ENCODE measurements around the gene ARHGAP28. TPM values are rescaled to one million over a fixed set of nuclear protein-coding genes. Genes with fewer than 3 reads are reported as not detected.
"Not testable (repeated sequence)": the region's sequence is repeated elsewhere in the genome, so short reads cannot be mapped to it uniquely, and the experiment has no call there.

ARHGAP28 gene
- total and polyA plus RNA-seq, 7 experiments from 2014 or later, result not detected

GRCh38 chr18:6929370-6930102 is 200.0 kb downstream of the ARHGAP28 start:
- no peak for ATAC-seq
- Mint-ChIP-seq H3K4me3 (no peak overlapping the region), H3K27me3 (no peaks in the 10 kb centered on the region), H3K36me3 (no peaks in the 10 kb centered on the region), H3K27ac (no peak overlapping the region), H3K9me3 (peaks cover 0 to 13% (median 4%) of the 10 kb centered on the region in 11 donors), H3K4me1 (no peaks in the 10 kb centered on the region)
- H3K27ac ChIP-seq (ENCODE audit: low read depth, low read length), result no peak overlapping the region
- ChIA-PET CTCF (interaction anchor here (0.7 kb wide), 1 partner anchor 180 kb away, joined by 3 read pairs; no protein-coding TSS in a partner anchor), POLR2A (no interaction called here)
- no peak overlapping the region for H3K4me3 ChIP-seq (ENCODE audit: low read length)
- intact Hi-C loops (cut with micrococcal nuclease), result no loop called here
- H3K36me3 ChIP-seq (ENCODE audit: control insufficient read depth in 2 of 3, insufficient read depth in 3 of 3, low read length in 3 of 3), result no peaks in the 10 kb centered on the region
- no peak for DNase-seq
- no peaks in the 10 kb centered on the region for H3K27me3 ChIP-seq (ENCODE audit: control insufficient read depth in 2 of 2, insufficient read depth in 2 of 2, low read length in 2 of 2)
- no peaks in the 10 kb centered on the region for H3K4me1 ChIP-seq (ENCODE audit: control insufficient read depth in 2 of 2, insufficient read depth in 2 of 2, low read length in 2 of 2)
- no peaks in the 10 kb centered on the region for H3K9me3 ChIP-seq (ENCODE audit: control insufficient read depth in 2 of 3, low read length in 3 of 3)

DNA sequence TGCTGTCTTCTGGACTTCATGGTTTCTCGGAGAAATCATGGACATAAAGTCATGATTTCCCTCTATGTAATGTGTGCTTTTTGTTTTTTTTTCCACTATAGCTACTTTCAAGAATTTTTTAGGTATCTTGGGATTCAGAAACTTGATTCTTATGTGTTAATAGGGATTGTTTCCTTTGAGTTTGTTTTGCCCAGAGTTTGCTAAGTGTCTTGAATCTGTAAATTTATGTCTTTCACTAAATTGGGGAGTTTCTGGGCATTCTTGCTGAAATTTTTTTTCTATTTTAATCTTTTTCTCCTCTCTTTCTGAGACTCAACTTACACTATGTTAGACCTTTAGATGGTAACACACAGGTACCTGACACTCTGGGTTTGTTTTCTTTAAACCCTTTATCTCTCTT is 205.3 kb downstream of the ARHGAP28 start:
- intact Hi-C loops (cut with micrococcal nuclease), result no loop called here
- Mint-ChIP-seq H3K4me1 (peaks cover 0 to 2% (median 0%) of the 10 kb centered on the region in 7 donors), H3K9me3 (peaks cover 0 to 15% (median 2%) of the 10 kb centered on the region in 11 donors), H3K36me3 (no peaks in the 10 kb centered on the region), H3K27me3 (peaks cover 0 to 18% (median 11%) of the 10 kb centered on the region in 5 donors), H3K27ac (no peak overlapping the region), H3K4me3 (no peak overlapping the region)
- H3K27me3 ChIP-seq (ENCODE audit: control insufficient read depth in 2 of 2, insufficient read depth in 2 of 2, low read length in 2 of 2), result no peaks in the 10 kb centered on the region
- ATAC-seq, result no peak
- no peak overlapping the region for H3K27ac ChIP-seq (ENCODE audit: low read depth, low read length)
- no peaks in the 10 kb centered on the region for H3K9me3 ChIP-seq (ENCODE audit: control insufficient read depth in 2 of 3, low read length in 3 of 3)
- ChIA-PET POLR2A (no interaction called here), CTCF (no interaction called here)
- no peaks in the 10 kb centered on the region for H3K4me1 ChIP-seq (ENCODE audit: control insufficient read depth in 2 of 2, insufficient read depth in 2 of 2, low read length in 2 of 2)
- no peaks in the 10 kb centered on the region for H3K36me3 ChIP-seq (ENCODE audit: control insufficient read depth in 2 of 3, insufficient read depth in 3 of 3, low read length in 3 of 3)
- no peak overlapping the region for H3K4me3 ChIP-seq (ENCODE audit: low read length)
- no peak for DNase-seq

DNA sequence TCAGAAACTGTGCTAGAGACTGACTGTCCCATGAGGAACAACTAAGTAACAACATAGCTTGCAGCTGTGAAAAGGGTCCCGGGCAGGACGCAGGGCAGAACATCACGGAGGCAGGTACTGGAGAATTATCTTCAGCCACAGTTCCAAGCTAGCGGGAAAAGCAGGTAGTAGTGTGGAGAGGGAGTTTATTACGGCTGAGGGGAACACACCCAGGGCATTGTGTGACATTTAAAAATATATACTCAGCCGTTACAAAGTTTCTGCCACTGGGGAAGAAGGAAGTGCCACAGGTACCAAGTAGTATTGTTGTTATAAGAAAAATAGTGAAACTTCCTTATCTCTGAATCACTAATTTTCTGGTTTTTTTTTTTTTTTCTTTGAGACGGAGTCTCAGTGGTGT is 208.5 kb downstream of the ARHGAP28 start:
- no peaks in the 10 kb centered on the region for H3K27me3 ChIP-seq (ENCODE audit: control insufficient read depth in 2 of 2, insufficient read depth in 2 of 2, low read length in 2 of 2)
- H3K9me3 ChIP-seq (ENCODE audit: control insufficient read depth in 2 of 3, low read length in 3 of 3), result no peaks in the 10 kb centered on the region
- intact Hi-C loops (cut with micrococcal nuclease), result no loop called here
- Mint-ChIP-seq H3K9me3 (peaks cover 0 to 7% (median 0%) of the 10 kb centered on the region in 11 donors), H3K4me1 (peaks cover 0 to 2% (median 0%) of the 10 kb centered on the region in 7 donors), H3K27ac (no peak overlapping the region), H3K4me3 (no peak overlapping the region), H3K36me3 (no peaks in the 10 kb centered on the region), H3K27me3 (peaks cover 0 to 23% (median 11%) of the 10 kb centered on the region in 5 donors)
- no peaks in the 10 kb centered on the region for H3K36me3 ChIP-seq (ENCODE audit: control insufficient read depth in 2 of 3, insufficient read depth in 3 of 3, low read length in 3 of 3)
- DNase-seq (no peak), ATAC-seq (no peak)
- H3K4me1 ChIP-seq (ENCODE audit: control insufficient read depth in 2 of 2, insufficient read depth in 2 of 2, low read length in 2 of 2), result no peaks in the 10 kb centered on the region
- no peak overlapping the region for H3K27ac ChIP-seq (ENCODE audit: low read depth, low read length)
- H3K4me3 ChIP-seq (ENCODE audit: low read length), result no peak overlapping the region
- POLR2A ChIA-PET, result no interaction called here
- CTCF ChIA-PET, result no interaction called here

DNA sequence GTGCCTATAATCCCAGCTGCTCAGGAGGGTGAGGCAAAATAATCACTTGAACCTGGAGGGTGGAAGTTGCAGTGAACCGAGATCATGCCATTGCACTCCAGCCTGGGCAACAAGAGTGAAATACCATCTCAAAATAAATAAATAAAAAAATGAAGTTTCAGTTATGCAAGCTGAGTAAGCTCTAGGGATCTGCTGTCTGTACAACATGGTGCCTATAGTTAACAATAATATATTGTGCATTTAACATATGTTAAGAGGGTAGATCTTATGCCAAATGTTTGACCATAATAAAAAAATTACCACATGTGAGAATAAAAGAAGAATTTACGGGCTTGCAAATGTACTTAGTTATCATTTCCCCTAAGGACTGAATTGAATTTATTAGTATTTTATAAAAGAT is 208.9 kb downstream of the ARHGAP28 start:
- H3K9me3 Mint-ChIP-seq; H3K4me3 Mint-ChIP-seq; intact Hi-C loops (cut with micrococcal nuclease); H3K4me1 ChIP-seq (ENCODE audit: control insufficient read depth in 2 of 2, insufficient read depth in 2 of 2, low read length in 2 of 2); H3K27ac ChIP-seq (ENCODE audit: low read depth, low read length); POLR2A ChIA-PET; H3K9me3 ChIP-seq (ENCODE audit: control insufficient read depth in 2 of 3, low read length in 3 of 3); CTCF ChIA-PET; H3K27me3 ChIP-seq (ENCODE audit: control insufficient read depth in 2 of 2, insufficient read depth in 2 of 2, low read length in 2 of 2); H3K36me3 Mint-ChIP-seq; H3K36me3 ChIP-seq (ENCODE audit: control insufficient read depth in 2 of 3, insufficient read depth in 3 of 3, low read length in 3 of 3); ATAC-seq; DNase-seq; H3K4me1 Mint-ChIP-seq; H3K27ac Mint-ChIP-seq; H3K4me3 ChIP-seq (ENCODE audit: low read length): not testable (repeated sequence)
- H3K27me3 Mint-ChIP-seq, result peaks cover 0 to 23% (median 11%) of the 10 kb centered on the region in 5 donors

- no peak overlapping the region for H3K4me3 Mint-ChIP-seq
- Histone ChIP-seq H3K36me3 (ENCODE audit: control insufficient read depth in 2 of 3, insufficient read depth in 3 of 3, low read length in 3 of 3) (no peaks in the 10 kb centered on the region), H3K9me3 (ENCODE audit: control insufficient read depth in 2 of 3, low read length in 3 of 3) (no peaks in the 10 kb centered on the region), H3K4me3 (ENCODE audit: low read length) (no peak overlapping the region), H3K27ac (ENCODE audit: low read depth, low read length) (no peak overlapping the region), H3K27me3 (ENCODE audit: control insufficient read depth in 2 of 2, insufficient read depth in 2 of 2, low read length in 2 of 2) (no peaks in the 10 kb centered on the region), H3K4me1 (ENCODE audit: control insufficient read depth in 2 of 2, insufficient read depth in 2 of 2, low read length in 2 of 2) (no peaks in the 10 kb centered on the region)
- ATAC-seq (no peak), DNase-seq (no peak)
- peaks cover 0 to 19% (median 11%) of the 10 kb centered on the region in 5 donors for H3K27me3 Mint-ChIP-seq
- no peaks in the 10 kb centered on the region for H3K36me3 Mint-ChIP-seq
- intact Hi-C loops (cut with micrococcal nuclease), result no loop called here
- peaks cover 0 to 7% (median 0%) of the 10 kb centered on the region in 11 donors for H3K9me3 Mint-ChIP-seq
- H3K27ac Mint-ChIP-seq, result no peak overlapping the region
- ChIA-PET CTCF (no interaction called here), POLR2A (no interaction called here)
- peaks cover 0 to 2% (median 0%) of the 10 kb centered on the region in 7 donors for H3K4me1 Mint-ChIP-seq
Observed at GRCh38 chr18:6939972-6940371, 210.5 kb downstream of the ARHGAP28 start.

DNA sequence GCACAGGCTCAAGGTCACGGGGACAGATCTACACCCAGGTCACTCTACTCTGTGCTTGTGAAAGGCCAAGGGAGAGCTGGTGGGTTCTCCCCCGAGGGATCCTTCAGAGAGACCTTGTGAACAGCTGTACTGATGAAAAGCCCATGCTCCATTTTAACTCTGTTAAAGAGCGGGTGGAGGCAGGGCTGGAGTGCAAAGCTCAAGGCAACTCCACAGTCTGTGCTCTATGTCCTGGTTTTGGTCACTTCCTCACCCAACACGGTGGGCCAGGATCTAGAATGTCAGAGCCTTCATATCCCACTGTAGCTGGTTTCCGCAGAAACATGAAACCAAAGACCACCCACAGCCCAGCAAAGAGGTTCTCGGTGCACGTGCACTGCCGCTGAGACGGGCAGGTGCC is 210.9 kb downstream of the ARHGAP28 start:
- Mint-ChIP-seq H3K27me3 (peaks cover 0 to 15% (median 11%) of the 10 kb centered on the region in 5 donors), H3K4me1 (peaks cover 0 to 2% (median 0%) of the 10 kb centered on the region in 7 donors), H3K9me3 (peaks cover 0 to 7% (median 0%) of the 10 kb centered on the region in 11 donors), H3K4me3 (no peak overlapping the region), H3K36me3 (no peaks in the 10 kb centered on the region), H3K27ac (no peak overlapping the region)
- Histone ChIP-seq H3K27ac (ENCODE audit: low read depth, low read length) (no peak overlapping the region), H3K27me3 (ENCODE audit: control insufficient read depth in 2 of 2, insufficient read depth in 2 of 2, low read length in 2 of 2) (no peaks in the 10 kb centered on the region), H3K4me3 (ENCODE audit: low read length) (no peak overlapping the region), H3K36me3 (ENCODE audit: control insufficient read depth in 2 of 3, insufficient read depth in 3 of 3, low read length in 3 of 3) (no peaks in the 10 kb centered on the region), H3K9me3 (ENCODE audit: control insufficient read depth in 2 of 3, low read length in 3 of 3) (no peaks in the 10 kb centered on the region), H3K4me1 (ENCODE audit: control insufficient read depth in 2 of 2, insufficient read depth in 2 of 2, low read length in 2 of 2) (no peaks in the 10 kb centered on the region)
- CTCF ChIA-PET, result no interaction called here
- DNase-seq (no peak), ATAC-seq (no peak)
- POLR2A ChIA-PET, result no interaction called here
- intact Hi-C loops (cut with micrococcal nuclease), result no loop called here

- Mint-ChIP-seq H3K4me3 (no peak overlapping the region), H3K27me3 (peaks cover 0 to 11% (median 5%) of the 10 kb centered on the region in 5 donors), H3K27ac (no peak overlapping the region), H3K9me3 (peaks cover 0 to 4% (median 0%) of the 10 kb centered on the region in 11 donors), H3K4me1 (peaks cover 0 to 2% (median 0%) of the 10 kb centered on the region in 7 donors), H3K36me3 (no peaks in the 10 kb centered on the region)
- H3K4me3 ChIP-seq (ENCODE audit: low read length), result no peak overlapping the region
- H3K4me1 ChIP-seq (ENCODE audit: control insufficient read depth in 2 of 2, insufficient read depth in 2 of 2, low read length in 2 of 2), result no peaks in the 10 kb centered on the region
- H3K36me3 ChIP-seq (ENCODE audit: control insufficient read depth in 2 of 3, insufficient read depth in 3 of 3, low read length in 3 of 3), result no peaks in the 10 kb centered on the region
- ChIA-PET CTCF (no interaction called here), POLR2A (no interaction called here)
- H3K27me3 ChIP-seq (ENCODE audit: control insufficient read depth in 2 of 2, insufficient read depth in 2 of 2, low read length in 2 of 2), result no peaks in the 10 kb centered on the region
- no peaks in the 10 kb centered on the region for H3K9me3 ChIP-seq (ENCODE audit: control insufficient read depth in 2 of 3, low read length in 3 of 3)
- ATAC-seq (no peak), DNase-seq (no peak)
- no peak overlapping the region for H3K27ac ChIP-seq (ENCODE audit: low read depth, low read length)
- intact Hi-C loops (cut with micrococcal nuclease), result no loop called here
Observed at GRCh38 chr18:6941996-6942395, 212.5 kb downstream of the ARHGAP28 start.
